ENCODE data around the gene KCNE3. TPM values are rescaled to one million over a fixed set of nuclear protein-coding genes. Genes with fewer than 3 reads are reported as not detected.

Gene KCNE3
- total and polyA plus RNA-seq, 2 of the 4 experiments (the other 2 are of a cell fraction), result 0.05 to 0.18 TPM

- Histone ChIP-seq H3K18ac (ENCODE audit: low read depth, low read length) (no peak overlapping the region), H2BK5ac (ENCODE audit: low read depth, low read length, poor library complexity, severe bottlenecking) (no peak overlapping the region), H4K8ac (ENCODE audit: low read depth in 2 of 2, low read length in 2 of 2) (no peak overlapping the region), H2BK120ac (ENCODE audit: low read depth, low read length) (no peak overlapping the region), H3K4me3 (ENCODE audit: insufficient read depth, low read depth, low read length) (no peak overlapping the region), H3K9me3 (ENCODE audit: control insufficient read depth, insufficient read depth, low read length) (no peaks in the 10 kb centered on the region), H3K4ac (ENCODE audit: low read depth, low read length) (no peak overlapping the region), H3K79me1 (ENCODE audit: low read depth in 1 of 2, low read length in 2 of 2) (no peaks in the 10 kb centered on the region), H3K56ac (ENCODE audit: extremely low read depth, insufficient read depth, low read length) (no peak overlapping the region), H4K20me1 (ENCODE audit: insufficient read depth, low read length) (no peaks in the 10 kb centered on the region), H2AFZ (replicated peaks; ENCODE audit: low read length, poor library complexity) (no peak overlapping the region), H2AK9ac (replicated peaks; ENCODE audit: low read depth, low read length, poor library complexity) (no peak overlapping the region), H3K27ac (ENCODE audit: insufficient read depth, low read length) (no peak overlapping the region), H4K91ac (ENCODE audit: insufficient read depth, low read depth, low read length) (no peak overlapping the region), H3K36me3 (ENCODE audit: control insufficient read depth, insufficient read depth, low read length) (no peaks in the 10 kb centered on the region), H3K23ac (ENCODE audit: low read depth, low read length) (no peak overlapping the region), H3K9me1 (ENCODE audit: insufficient read depth, low read length) (no peaks in the 10 kb centered on the region), H2BK20ac (ENCODE audit: low read depth, low read length) (no peak overlapping the region), H3K9ac (ENCODE audit: low read depth, low read length) (no peak overlapping the region), H2AK5ac (ENCODE audit: low read depth, low read length) (no peak overlapping the region), H3K14ac (replicated peaks; ENCODE audit: low read depth, low read length) (no peak overlapping the region), H3K4me2 (ENCODE audit: low read depth, low read length) (no peak overlapping the region), H4K5ac (ENCODE audit: low read depth, low read length) (no peak overlapping the region), H2BK15ac (ENCODE audit: low read depth, low read length) (no peak overlapping the region), H3K27me3 (ENCODE audit: control insufficient read depth, insufficient read depth, low read length) (peaks cover 1% of the 10 kb centered on the region), H3K4me1 (ENCODE audit: control insufficient read depth, insufficient read depth, low read length) (peaks cover 4% of the 10 kb centered on the region)
- DNase-seq (no peak), ATAC-seq (ENCODE audit: low read depth) (no peak)
- ChIA-PET CTCF (interaction anchor here (1.0 to 1.2 kb wide), 2 partner anchors 57 to 191 kb away, joined by 3 read pairs; no protein-coding TSS in a partner anchor), POLR2A (ENCODE audit: unreplicated experiment) (no interaction called here)
- in situ Hi-C loops (cut with MboI; ENCODE audit: low sequenced_read_pairs) (loop anchor here (10.0 kb wide), 1 partner anchor 482 kb away; no protein-coding TSS in a partner anchor), intact Hi-C loops (cut with micrococcal nuclease) (loop anchor here (10.0 kb wide), 1 partner anchor 122 kb away; no protein-coding TSS in a partner anchor), dilution Hi-C loops (cut with HindIII; ENCODE audit: low sequenced_read_pairs, unreplicated experiment) (no loop called here)
- BruUV-seq (replicated peaks), result no TSS peak
- no CpG with 5 or more reads among the region's 1 CpG for WGBS, 2 experiments (ENCODE audit: extremely low coverage in 2 of 2, insufficient read length in 1 of 2)
- TF ChIP-seq MAZ (IDR thresholded peaks at IDR 0.05; ENCODE audit: borderline replicate concordance, low read depth, low read length) (no peak), CEBPB (IDR thresholded peaks at IDR 0.05; ENCODE audit: low read depth, low read length) (no peak), RCOR1 (IDR thresholded peaks at IDR 0.05; ENCODE audit: insufficient replicate concordance, low read length) (no peak), USF2 (IDR thresholded peaks at IDR 0.05; ENCODE audit: low read depth, low read length) (no peak), RAD21 (IDR thresholded peaks at IDR 0.05; ENCODE audit: low read length) (no peak), MXI1 (IDR thresholded peaks at IDR 0.05; ENCODE audit: borderline replicate concordance, low read depth, low read length) (no peak), ELK1 (IDR thresholded peaks at IDR 0.05; ENCODE audit: borderline replicate concordance, low read depth, low read length) (no peak), CHD1 (IDR thresholded peaks at IDR 0.05; ENCODE audit: low read depth, low read length) (no peak), NFE2L2 (IDR thresholded peaks at IDR 0.05; ENCODE audit: low read depth, low read length) (no peak), POLR2A (IDR thresholded peaks at IDR 0.05; ENCODE audit: low read depth, low read length) (no peak), RFX5 (IDR thresholded peaks at IDR 0.05; ENCODE audit: low read depth, low read length) (no peak)
Observed at GRCh38 chr11:74446532-74446938, 20.8 kb downstream of the KCNE3 start.
